NCI-H526 (cell line): ENCODE measurements around the gene ATAD3B.
A peak's percentile ranks its signal among the peaks of the same experiment; 100 is the strongest.
"Not testable (repeated sequence)": the region's sequence is repeated elsewhere in the genome, so short reads cannot be mapped to it uniquely, and the experiment has no call there.

ENCODE experiments used
- DNase-seq, 2 experiments: peaks; one replicate each; lab custom pipeline; 2025; lab: John Stamatoyannopoulos, UW

Gene ATAD3B

DNA sequence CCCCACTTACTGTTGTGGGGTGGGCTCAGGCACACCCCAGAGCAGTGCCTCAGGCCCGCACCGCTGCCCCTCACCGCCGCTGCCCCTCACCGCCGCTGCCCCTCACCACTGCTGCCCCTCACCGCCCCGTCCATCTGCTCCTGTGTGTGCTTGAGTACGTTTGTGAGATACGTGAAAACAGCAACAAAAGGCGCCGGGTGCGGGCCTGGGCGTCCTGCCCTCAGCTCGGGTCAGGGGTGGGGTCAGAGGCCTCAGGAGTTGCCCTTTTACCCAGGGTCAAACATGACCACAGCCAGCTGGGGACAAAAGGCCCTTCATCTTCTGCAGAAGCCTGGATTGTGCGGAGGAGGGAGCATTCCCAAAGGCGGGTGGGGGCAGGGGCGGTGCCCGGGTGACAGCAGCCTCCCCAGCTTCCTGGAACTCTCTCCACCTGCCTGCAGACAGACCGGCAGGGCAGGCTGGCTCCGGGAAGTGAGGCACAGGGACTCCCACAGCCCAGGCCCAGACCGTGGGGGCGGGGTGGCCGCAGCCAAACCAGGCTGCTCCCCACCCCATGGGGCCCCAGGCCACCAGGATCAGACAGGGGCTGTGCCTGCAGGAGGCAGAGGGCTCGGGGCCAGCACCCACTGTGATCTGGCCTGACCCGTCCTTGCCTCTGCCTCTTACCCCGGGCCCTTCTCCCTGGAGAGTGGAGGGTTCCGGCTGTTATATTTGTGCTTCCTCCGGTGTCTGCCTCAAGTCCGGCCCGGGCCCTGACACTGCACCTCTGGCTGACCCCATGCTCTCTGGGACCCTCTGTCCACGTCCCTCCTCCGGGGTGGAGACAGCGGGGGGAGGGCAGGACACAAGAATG lies 38.4 kb upstream of the ATAD3B start:
- peak; percentile 61 to 85 for DNase-seq

- no peak for DNase-seq
Observed at GRCh38 chr1:1433804-1434130, 37.8 kb upstream of the ATAD3B start.

- no peak for DNase-seq
Observed at GRCh38 chr1:1434131-1434823, 37.3 kb upstream of the ATAD3B start.

DNA sequence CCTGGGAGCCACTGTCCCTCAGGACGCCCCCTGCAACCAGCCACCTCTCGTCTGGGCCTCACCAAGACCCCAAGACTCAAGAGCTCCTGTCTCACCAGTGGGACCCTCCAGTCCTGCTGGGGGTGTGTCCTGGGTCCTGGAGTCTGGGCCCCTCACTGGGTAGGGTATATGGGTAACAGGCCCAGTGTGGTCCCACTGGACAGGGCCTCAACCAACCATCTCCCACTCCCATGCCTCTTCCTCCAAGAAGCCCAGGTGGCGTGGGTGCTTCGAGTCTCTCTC lies 36.8 kb upstream of the ATAD3B start:
- no peak for DNase-seq

- peak in 1 of 2 experiments; percentile 83 for DNase-seq
Observed at GRCh38 chr1:1435106-1435903, 36.3 kb upstream of the ATAD3B start, which contains the start of gene VWA1. VWA1 (plus strand) TSS chr1:1435690; CDS start chr1:1435749, 59 bp downstream.

- no peak for DNase-seq
Observed at GRCh38 chr1:1435911-1436629, 35.5 kb upstream of the ATAD3B start.

DNA sequence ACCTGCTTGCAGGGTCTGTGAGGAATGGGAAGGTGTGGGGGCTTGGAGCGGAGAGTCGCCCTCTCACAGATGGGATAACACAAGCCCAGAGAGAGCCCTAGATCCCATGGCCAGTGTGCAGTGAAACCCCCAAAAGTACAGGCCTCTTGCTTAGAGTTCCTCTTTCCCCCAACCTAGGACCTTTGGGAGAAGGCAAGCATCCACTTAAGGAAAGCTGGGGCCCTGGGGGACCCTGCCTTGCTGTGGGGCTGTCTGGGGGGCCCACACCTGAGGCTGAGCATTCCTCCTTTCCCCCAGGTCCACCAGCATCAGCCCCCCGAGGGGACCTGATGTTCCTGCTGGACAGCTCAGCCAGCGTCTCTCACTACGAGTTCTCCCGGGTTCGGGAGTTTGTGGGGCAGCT lies 34.9 kb upstream of the ATAD3B start:
- no peak for DNase-seq

DNA sequence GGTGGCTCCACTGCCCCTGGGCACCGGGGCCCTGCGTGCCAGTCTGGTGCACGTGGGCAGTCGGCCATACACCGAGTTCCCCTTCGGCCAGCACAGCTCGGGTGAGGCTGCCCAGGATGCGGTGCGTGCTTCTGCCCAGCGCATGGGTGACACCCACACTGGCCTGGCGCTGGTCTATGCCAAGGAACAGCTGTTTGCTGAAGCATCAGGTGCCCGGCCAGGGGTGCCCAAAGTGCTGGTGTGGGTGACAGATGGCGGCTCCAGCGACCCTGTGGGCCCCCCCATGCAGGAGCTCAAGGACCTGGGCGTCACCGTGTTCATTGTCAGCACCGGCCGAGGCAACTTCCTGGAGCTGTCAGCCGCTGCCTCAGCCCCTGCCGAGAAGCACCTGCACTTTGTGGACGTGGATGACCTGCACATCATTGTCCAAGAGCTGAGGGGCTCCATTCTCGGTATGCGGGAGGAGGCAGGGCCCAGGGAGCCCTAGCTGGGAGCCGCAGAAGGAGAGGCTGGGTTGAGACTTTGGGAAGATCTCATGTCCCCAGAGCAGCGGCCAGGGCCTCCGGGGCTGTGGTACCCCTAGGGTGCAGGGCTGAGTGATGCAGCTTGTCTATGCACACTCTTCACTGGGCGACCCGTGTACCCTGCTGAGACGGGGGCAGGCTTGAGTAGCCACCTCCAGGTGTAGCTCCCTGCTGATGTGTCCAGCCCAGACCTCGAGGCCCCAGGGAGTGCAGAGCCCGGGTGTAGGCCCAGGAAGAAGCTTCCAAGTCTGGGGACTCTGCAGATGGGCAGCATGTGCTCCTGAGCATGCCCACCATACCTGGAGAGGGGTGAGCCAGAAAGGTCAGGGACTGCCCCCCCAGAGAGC lies 34.3 kb upstream of the ATAD3B start:
- no peak for DNase-seq

GRCh38 chr1:1437904-1438376 lies 33.6 kb upstream of the ATAD3B start:
- DNase-seq = peak in 1 of 2 experiments; percentile 76

- DNase-seq = no peak
Observed at GRCh38 chr1:1438531-1439381, 32.8 kb upstream of the ATAD3B start.

GRCh38 chr1:1439546-1440261 lies 31.9 kb upstream of the ATAD3B start:
- DNase-seq = no peak

DNA sequence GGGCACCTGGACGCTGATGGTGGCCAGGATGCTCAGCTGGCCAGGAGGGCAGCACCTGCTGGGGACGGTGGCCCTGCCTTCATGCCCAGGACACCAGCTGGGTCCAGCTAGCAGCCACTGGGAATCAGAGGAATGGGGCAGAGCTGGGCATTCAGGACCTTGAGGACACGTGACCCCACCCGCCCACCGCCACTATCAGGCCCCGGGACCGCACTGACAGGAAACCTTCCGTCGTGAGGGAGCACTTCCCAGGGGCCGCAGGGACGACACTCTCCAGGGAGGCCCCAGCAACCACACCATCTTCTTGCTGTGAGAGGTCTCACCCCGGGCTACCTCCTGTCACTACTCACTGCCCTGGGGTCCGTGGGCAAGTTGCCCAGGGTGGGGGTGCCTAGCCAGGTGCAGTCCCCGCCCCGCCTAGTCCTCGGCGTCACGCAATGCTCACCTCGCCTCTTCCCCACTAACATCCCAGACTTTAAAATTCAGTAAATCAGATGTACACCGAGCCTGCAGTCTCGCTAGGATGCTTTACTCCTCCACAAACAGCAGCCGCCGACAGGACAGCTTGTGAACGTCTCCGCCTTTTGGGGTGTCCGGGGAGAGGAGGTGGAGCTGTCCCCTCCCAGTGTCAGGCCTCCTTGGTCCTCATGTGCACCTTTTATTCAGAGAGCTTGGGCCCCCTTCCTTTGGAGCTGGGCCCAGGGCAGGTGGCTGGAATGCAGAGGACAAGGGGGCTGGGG lies 31.1 kb upstream of the ATAD3B start:
- no peak for DNase-seq

- no peak for DNase-seq
Observed at GRCh38 chr1:1441002-1441888, 30.3 kb upstream of the ATAD3B start.

- no peak for DNase-seq
Observed at GRCh38 chr1:1442069-1442770, 29.3 kb upstream of the ATAD3B start.

- DNase-seq = not testable (repeated sequence)
Observed at GRCh38 chr1:1446631-1447030, 24.9 kb upstream of the ATAD3B start.

DNA sequence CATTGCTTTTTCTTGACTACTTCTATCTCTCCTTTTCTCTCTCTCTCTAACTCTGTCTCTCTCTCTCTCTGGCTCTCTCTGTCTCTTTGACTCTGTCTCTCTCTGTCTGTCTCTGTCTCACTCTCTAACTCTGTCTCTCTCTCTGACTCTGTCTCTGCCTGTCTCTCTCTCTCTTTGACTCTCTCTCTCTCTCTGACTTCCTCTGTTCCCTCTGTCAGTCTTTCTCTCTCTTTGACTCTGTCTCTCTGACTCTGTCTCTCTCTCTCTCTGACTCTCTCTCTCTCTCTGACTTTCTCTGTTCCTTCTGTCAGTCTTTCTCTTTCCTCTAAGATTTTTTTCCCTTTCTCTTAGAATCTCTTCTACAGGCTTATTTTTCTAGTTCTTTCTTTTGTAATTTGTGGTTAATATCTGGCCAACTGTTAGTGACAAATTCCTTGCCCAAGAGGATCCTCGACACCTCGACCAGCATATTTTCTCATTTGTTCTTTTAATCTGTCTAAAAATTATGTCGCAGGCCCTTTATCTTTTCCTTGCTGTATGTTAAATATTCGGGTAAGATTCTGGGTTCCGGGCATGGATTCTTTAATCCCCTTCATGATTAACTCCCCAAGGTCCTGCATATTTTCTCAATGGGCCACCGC lies 22.3 kb upstream of the ATAD3B start, which contains the start of gene ATAD3C:
TSS of gene ATAD3C (plus strand) at position 591 of the 641 bp plus-strand sequence. CDS start 995 bp downstream, outside the sequence.
- DNase-seq = no peak
